Glutamatergic neuron (in vitro differentiated cells): Measurements from ENCODE around the gene IFT43. TPM values are rescaled to one million over a fixed set of nuclear protein-coding genes. Genes with fewer than 3 reads are reported as not detected.
A peak's percentile ranks its signal among the peaks of the same experiment; 100 is the strongest.

ENCODE experiments used
- DNase-seq: peaks from one replicate; pipeline ENCODE4 v3.0.0; 2022
- H3K27ac Mint-ChIP-seq: one replicate; pipeline ENCODE4 v1.8.0; 2020; ENCODE audit warnings: mild to moderate bottlenecking, mixed read lengths, inconsistent platforms; ENCODE audit not compliant: unreplicated experiment
- H3K27me3 Mint-ChIP-seq: one replicate; pipeline ENCODE4 v1.8.0; 2020; ENCODE audit warnings: mild to moderate bottlenecking, moderate library complexity, mixed read lengths, inconsistent platforms; ENCODE audit not compliant: unreplicated experiment
- H3K36me3 Mint-ChIP-seq: one replicate; pipeline ENCODE4 v1.8.0; 2020; ENCODE audit warnings: mild to moderate bottlenecking, mixed read lengths, inconsistent platforms; ENCODE audit not compliant: unreplicated experiment
- H3K4me1 Mint-ChIP-seq: one replicate; pipeline ENCODE4 v1.8.0; 2020; ENCODE audit warnings: mild to moderate bottlenecking, low read depth, mixed read lengths, inconsistent platforms; ENCODE audit not compliant: unreplicated experiment
- H3K4me3 Mint-ChIP-seq: one replicate; pipeline ENCODE4 v1.8.0; 2020; ENCODE audit warnings: mild to moderate bottlenecking, mixed read lengths, inconsistent platforms; ENCODE audit not compliant: unreplicated experiment
- H3K9me3 Mint-ChIP-seq: one replicate; pipeline ENCODE4 v1.8.0; 2020; ENCODE audit warnings: mild to moderate bottlenecking, moderate library complexity, mixed read lengths, inconsistent platforms; ENCODE audit not compliant: unreplicated experiment
- CTCF ChIP-seq: fragments of 200-600 bp; sonication (generic); IDR thresholded peaks from one replicate; pipeline ENCODE4 v1.5.0; 2021; ENCODE audit not compliant: partially characterized antibody, unreplicated experiment
- total RNA-seq: library from RNA; stranded (reverse); fragmentation: NEBNext Ultra II Directional; extraction: Animal tissue kit (Norgen Biotek cat#: 25700); gene quantifications from one replicate; pipeline ENCODE4 v1.2.1, GENCODE V29; 2021; ENCODE audit not compliant: unreplicated experiment

IFT43 gene
- total RNA-seq, 1 donor from 2014 or later = 30.2 TPM

GRCh38 chr14:75979648-75980565, 5.7 kb upstream of the IFT43 start:
- DNase-seq = no peak
- Mint-ChIP-seq H3K4me1 (peaks cover 39% of the 10 kb centered on the region), H3K9me3 (peaks cover 11% of the 10 kb centered on the region), H3K36me3 (no peaks in the 10 kb centered on the region), H3K4me3 (peak overlapping the region; percentile 97), H3K27ac (peak overlapping the region; percentile 67), H3K27me3 (peaks cover 8% of the 10 kb centered on the region)
- TF ChIP-seq CTCF = no peak

GRCh38 chr14:75980856-75981255, 4.7 kb upstream of the IFT43 start:
- no peaks in the 10 kb centered on the region for H3K36me3 Mint-ChIP-seq
- H3K4me3 Mint-ChIP-seq = peak overlapping the region; percentile 97
- TF ChIP-seq CTCF = no peak
- H3K9me3 Mint-ChIP-seq = peaks cover 11% of the 10 kb centered on the region
- H3K4me1 Mint-ChIP-seq = peaks cover 39% of the 10 kb centered on the region
- no peak for DNase-seq
- peak overlapping the region; percentile 67 for H3K27ac Mint-ChIP-seq
- H3K27me3 Mint-ChIP-seq = peaks cover 8% of the 10 kb centered on the region

- H3K4me1 Mint-ChIP-seq = peaks cover 40% of the 10 kb centered on the region
- peak; percentile 56 for DNase-seq
- peaks cover 8% of the 10 kb centered on the region for H3K27me3 Mint-ChIP-seq
- peak within 1 kb of the TSS; percentile 94 for H3K27ac Mint-ChIP-seq
- no peak for TF ChIP-seq CTCF
- peak within 1 kb of the TSS; percentile 97 for H3K4me3 Mint-ChIP-seq
- no peaks in the 10 kb centered on the region for H3K36me3 Mint-ChIP-seq
- peaks cover 11% of the 10 kb centered on the region for H3K9me3 Mint-ChIP-seq
Measured at GRCh38 chr14:75981426-75982265, 3.9 kb upstream of the IFT43 start, which contains the start of gene TGFB3. Gene TGFB3, minus strand, starts transcription at chr14:75981995. Its CDS starts 1,102 bp downstream, at chr14:75980893.

GRCh38 chr14:75982266-75983018, 3.1 kb upstream of the IFT43 start:
- peak overlapping the region; percentile 97 for H3K4me3 Mint-ChIP-seq
- TF ChIP-seq CTCF = peak; percentile 66
- peak; percentile 89 for DNase-seq
- H3K27ac Mint-ChIP-seq = peak overlapping the region; percentile 22
- H3K4me1 Mint-ChIP-seq = peaks cover 36% of the 10 kb centered on the region
- no peaks in the 10 kb centered on the region for H3K36me3 Mint-ChIP-seq
- H3K9me3 Mint-ChIP-seq = peaks cover 7% of the 10 kb centered on the region
- H3K27me3 Mint-ChIP-seq = peaks cover 8% of the 10 kb centered on the region
